Glomerular visceral epithelial cell (primary cell): ENCODE results near the gene PVRIG.
"Not testable (repeated sequence)": the region's sequence is repeated elsewhere in the genome, so short reads cannot be mapped to it uniquely, and the experiment has no call there.

Experiments
- DNase-seq: peaks from one replicate; pipeline ENCODE4 v3.0.0-alpha.2; 2016; ENCODE audit errors: extremely low spot score

PVRIG gene

DNA sequence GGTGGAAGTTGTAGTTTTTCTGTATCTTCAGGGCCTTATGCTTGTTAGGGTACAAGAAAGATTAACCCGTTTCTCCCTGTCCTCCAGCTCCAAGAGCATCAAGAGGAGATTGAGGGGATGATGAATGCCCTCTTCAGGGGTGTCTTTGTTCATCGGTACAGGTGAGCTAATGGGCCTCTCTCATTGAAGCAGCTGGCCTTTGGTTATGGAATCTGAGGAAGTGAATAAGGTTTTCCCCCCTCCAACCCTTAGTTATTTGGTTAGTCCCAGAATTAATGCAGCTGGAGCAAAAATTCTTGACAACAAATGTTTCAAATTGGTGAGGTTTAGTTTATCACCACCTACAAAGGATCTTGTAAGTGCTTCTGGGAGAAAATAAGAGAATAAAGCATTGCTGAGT is 24.5 kb upstream of the PVRIG start:
- no peak for DNase-seq

- not testable (repeated sequence) for DNase-seq
Measured at GRCh38 chr7:100195901-100196322, 23.8 kb upstream of the PVRIG start.

DNA sequence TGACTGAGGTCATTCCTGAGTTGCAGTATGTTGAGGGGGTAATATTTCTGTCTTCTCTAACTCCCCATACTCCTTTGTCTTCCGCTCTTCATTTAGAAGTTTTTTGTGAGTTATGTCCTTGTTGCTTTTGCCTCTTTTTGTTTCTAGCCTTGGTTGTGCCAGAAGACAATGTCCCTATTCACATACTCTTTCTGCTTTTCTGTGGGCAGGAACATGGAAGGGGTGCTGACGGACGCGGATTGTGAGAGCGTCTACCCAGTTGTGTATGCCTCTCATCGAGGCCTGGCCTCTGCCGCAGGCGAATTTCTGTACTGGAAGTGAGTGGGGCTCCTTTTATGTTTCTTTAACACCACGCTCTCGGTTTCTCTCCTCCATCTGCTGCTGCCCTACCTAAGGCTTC is 21.5 kb upstream of the PVRIG start:
- no peak for DNase-seq

- no peak for DNase-seq
Measured at GRCh38 chr7:100200693-100201092, 19.1 kb upstream of the PVRIG start.

DNA sequence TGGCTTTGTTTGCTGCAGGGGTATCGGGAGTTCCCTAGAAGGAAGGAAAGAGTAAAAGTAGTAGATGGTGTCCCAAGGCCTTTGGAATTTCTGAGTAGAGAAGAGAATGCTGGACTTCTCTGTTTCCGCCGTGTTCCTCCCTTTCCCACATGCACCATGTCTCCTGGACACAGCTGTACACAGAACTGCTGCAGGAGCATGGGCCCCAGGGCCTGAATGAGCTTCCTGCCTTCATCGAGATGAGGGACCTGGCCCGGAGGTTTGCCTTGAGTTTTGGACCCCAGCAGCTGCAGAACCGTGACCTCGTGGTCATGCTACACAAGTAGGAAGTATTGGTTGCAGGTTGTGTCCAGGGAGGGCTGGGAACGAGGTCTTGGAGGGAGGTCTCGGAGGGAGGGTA is 15.3 kb upstream of the PVRIG start:
- DNase-seq, result no peak

DNA sequence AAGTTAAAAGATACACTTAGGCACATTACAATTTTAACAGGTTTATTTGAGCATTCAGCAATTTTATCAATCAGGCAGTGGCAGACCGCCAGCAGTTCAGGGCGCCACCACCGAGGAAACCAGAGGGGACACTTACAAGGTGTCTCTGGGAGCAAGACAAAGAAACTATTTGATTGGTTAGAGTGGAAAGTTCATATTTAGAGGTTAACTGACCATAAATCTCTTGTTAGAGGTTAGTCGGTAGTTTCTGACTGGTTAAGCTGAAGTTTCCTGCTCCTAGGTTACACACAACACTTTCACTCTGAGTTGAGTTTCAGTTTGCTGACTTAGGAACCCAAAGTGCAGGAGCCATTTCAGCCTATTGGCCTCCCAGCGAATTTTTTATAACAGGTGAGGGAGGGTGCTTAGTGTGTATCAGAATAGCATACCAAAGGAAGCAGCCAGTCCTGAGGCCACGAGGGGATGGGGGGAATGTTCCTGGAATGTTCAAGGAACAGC is 10.8 kb upstream of the PVRIG start:
- DNase-seq, result no peak

DNA sequence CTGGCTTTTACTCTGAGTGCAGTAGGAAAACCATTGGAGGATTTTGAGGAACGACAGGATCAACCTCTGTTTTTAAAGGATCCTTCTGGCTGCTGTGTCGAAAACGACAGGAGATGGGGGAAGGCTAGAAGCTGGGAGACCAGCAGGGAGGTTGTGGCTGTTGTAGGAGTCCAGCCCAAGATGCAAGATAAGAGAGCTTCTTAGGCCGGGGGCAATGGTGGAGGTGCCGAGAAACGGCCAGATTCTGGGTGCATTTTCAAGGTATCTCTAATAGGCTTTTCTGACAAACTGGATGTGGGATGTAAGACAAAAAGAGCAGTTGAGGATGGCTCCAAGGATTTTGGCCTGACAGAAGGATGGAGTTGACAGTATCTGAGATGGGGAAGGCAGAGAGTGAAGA is 10.3 kb upstream of the PVRIG start:
- no peak for DNase-seq

DNA sequence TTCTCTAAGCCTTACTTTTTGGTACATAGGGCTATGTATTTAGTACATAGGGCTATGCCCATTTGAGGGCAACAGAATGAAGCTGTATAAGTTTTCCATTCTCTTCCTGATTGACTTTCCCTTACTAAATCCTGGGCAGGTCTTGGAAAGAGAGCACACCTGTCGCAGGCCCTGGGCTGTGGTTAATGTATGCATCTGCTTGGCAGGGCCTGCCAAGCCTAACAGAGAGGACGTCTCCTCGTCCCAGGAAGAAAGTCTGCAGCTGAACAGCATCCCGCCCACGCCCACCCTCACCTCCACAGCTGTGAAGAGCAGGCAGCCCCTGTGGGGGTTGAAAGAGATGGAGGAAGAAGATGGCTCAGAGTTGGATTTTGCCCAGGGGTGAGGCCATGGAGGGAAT is 8.9 kb upstream of the PVRIG start:
- DNase-seq, result no peak

DNA sequence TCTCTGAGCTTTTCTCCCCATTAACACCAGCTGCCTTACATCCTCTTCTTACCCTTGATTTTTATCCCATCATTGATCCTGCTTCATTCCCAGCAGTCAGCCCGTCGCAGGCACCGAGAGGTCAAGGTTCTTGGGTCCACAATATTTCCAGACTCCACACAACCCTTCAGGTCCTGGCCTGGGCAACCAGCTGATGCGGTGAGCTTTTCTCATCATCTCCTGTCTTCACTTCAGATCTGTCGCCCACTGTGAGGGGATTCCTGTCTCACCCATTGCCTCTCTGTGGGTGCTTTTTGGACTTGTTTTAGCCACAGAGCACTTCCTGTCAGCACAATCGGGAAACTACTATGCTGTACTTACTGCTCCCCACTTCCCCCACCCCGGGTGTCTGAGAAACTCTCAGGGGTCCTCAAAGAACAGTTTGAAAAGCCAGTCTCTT is 8.4 kb upstream of the PVRIG start:
- DNase-seq, result no peak

- DNase-seq, result no peak
Measured at GRCh38 chr7:100212631-100213286, 7.0 kb upstream of the PVRIG start.

DNA sequence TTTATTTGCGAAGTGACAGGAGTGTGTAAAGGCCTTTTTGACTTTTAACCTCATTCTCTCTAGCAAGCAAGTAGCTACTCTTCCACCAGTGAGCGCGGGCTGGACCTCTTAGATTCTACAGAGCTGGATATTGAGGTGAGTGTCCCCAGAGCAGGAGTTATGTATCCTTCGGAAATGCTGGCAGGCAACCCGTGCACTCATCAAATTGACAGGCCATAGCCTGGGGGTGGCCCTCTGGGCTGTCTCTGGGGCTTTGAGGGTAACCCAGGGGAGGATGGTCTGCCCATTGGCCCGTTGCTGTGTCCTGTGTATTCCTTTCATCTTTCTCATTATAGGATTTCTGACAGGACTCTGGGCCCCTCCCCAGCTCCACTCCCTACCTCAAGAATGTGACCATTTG is 6.1 kb upstream of the PVRIG start:
- no peak for DNase-seq

DNA sequence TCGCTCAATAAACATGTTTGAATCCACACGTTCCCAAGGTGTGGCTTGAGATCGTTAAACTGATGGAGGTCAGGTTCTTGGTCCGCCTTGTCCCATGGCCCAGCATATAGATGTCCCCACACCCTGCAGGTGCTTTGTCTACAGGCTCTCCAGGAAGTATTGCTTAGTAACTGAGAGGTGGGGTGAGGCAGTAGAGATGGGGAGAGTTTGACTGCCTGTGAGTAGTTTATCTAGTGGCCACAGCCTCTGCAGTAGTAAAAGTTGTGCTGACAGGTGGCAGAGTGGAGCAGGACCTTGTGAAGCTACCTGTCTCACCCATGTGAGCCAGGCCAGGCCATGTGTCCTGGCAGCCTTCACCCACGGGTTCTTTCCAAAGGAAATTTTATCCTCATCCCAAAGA is 5.4 kb upstream of the PVRIG start:
- DNase-seq, result not testable (repeated sequence)

- no peak for DNase-seq
Measured at GRCh38 chr7:100215895-100216294, 3.9 kb upstream of the PVRIG start.

- DNase-seq, result not testable (repeated sequence)
Measured at GRCh38 chr7:100217934-100218333, 1.8 kb upstream of the PVRIG start.

DNA sequence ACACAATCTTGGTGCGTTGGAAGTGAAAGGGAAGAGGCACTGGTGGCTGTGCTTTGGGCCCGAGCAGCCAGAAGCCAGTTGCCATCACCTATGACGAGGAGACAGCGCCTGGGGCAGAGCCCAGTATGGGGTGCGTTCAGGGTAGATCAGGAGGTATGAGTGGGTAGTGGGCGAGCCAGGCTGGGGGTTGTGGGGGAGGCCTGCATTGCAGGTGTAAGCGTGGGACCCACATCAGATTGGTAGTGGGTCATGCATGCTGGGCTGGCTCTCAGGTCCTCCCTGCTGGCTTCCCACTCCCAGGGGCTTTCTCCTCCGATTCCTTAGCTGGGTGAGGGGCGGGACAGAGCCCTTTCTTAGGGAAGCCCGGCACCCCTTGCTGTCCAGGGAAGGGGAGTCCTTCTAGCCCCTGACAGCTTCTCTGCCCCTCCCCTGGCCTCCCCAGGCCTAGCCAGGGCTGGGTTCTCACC is 445 bp upstream of the PVRIG start:
- no peak for DNase-seq

DNA sequence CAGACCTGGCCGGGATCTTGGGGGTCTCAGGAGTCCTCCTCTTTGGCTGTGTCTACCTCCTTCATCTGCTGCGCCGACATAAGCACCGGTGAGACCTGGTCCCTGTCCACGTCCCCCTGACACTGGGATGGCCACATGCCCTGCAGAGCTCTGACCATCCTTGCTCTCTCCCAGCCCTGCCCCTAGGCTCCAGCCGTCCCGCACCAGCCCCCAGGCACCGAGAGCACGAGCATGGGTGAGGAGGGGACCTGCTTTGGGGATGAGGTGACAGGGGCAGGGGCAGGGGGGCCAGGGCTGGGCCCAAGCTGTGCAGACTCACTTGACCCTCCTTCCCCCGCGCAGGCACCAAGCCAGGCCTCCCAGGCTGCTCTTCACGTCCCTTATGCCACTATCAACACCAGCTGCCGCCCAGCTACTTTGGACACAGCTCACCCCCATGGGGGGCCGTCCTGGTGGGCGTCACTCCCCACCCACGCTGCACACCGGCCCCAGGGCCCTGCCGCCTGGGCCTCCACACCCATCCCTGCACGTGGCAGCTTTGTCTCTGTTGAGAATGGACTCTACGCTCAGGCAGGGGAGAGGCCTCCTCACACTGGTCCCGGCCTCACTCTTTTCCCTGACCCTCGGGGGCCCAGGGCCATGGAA is 959 bp downstream of the PVRIG start:
- DNase-seq, result no peak

DNA sequence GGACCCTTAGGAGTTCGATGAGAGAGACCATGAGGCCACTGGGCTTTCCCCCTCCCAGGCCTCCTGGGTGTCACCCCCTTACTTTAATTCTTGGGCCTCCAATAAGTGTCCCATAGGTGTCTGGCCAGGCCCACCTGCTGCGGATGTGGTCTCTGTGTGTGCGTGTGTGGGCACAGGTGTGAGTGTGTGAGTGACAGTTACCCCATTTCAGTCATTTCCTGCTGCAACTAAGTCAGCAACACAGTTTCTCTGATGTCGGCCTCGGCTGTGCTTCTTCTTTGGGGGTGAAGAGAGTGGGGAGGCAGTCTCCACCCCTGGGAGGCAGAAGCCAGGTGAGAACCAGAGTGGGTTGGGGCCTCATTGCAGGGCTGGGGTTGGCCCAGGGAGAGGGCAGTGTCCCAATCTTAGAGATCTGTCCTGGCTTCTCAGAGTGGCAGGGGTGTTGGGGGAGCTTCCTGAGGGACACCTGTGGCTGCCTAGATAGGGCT is 1.5 kb downstream of the PVRIG start:
- no peak for DNase-seq

GRCh38 chr7:100221767-100222444 is 2.2 kb downstream of the PVRIG start:
- DNase-seq, result no peak

GRCh38 chr7:100222445-100223132 is 2.8 kb downstream of the PVRIG start:
- DNase-seq, result no peak

GRCh38 chr7:100223376-100223927 is 3.7 kb downstream of the PVRIG start:
- not testable (repeated sequence) for DNase-seq

GRCh38 chr7:100224891-100225290 is 5.1 kb downstream of the PVRIG start:
- not testable (repeated sequence) for DNase-seq
